Bone marrow (tissue), 2 donors: Measurements from ENCODE around the gene IL6R.
"Not testable (repeated sequence)": the region's sequence is repeated elsewhere in the genome, so short reads cannot be mapped to it uniquely, and the experiment has no call there.

Source experiments
- DNase-seq, 2 donors: peaks; one replicate each; lab custom pipeline; 2025; lab: John Stamatoyannopoulos, UW

Gene IL6R

GRCh38 chr1:154483941-154484803 lies 79.0 kb downstream of the IL6R start:
- no peak for DNase-seq

- peak in 1 of 2 donors; percentile 74 for DNase-seq
Observed at GRCh38 chr1:154485106-154485505, 80.0 kb downstream of the IL6R start.

GRCh38 chr1:154485910-154486496 lies 80.9 kb downstream of the IL6R start:
- no peak for DNase-seq

- DNase-seq = not testable (repeated sequence)
Observed at GRCh38 chr1:154486756-154487155, 81.6 kb downstream of the IL6R start.

- DNase-seq = no peak
Observed at GRCh38 chr1:154488922-154489321, 83.8 kb downstream of the IL6R start.

GRCh38 chr1:154489695-154490274 lies 84.6 kb downstream of the IL6R start:
- DNase-seq = no peak

GRCh38 chr1:154490317-154490716 lies 85.2 kb downstream of the IL6R start:
- DNase-seq = peak in 1 of 2 donors; percentile 8

- DNase-seq = no peak
Observed at GRCh38 chr1:154492115-154492514, 87.0 kb downstream of the IL6R start.

GRCh38 chr1:154493276-154493675 lies 88.1 kb downstream of the IL6R start:
- peak in 1 of 2 donors; percentile 28 for DNase-seq

- no peak for DNase-seq
Observed at GRCh38 chr1:154495496-154496273, 90.5 kb downstream of the IL6R start.

GRCh38 chr1:154496383-154496782 lies 91.2 kb downstream of the IL6R start:
- DNase-seq = no peak

GRCh38 chr1:154497026-154497806 lies 92.1 kb downstream of the IL6R start:
- DNase-seq = peak in 1 of 2 donors; percentile 49

GRCh38 chr1:154499446-154499845 lies 94.3 kb downstream of the IL6R start:
- DNase-seq = no peak

- no peak for DNase-seq
Observed at GRCh38 chr1:154500533-154500932, 95.4 kb downstream of the IL6R start.

- no peak for DNase-seq
Observed at GRCh38 chr1:154501423-154502065, 96.4 kb downstream of the IL6R start.

GRCh38 chr1:154502066-154502743 lies 97.1 kb downstream of the IL6R start, which contains the start of the genes SHE and TDRD10:
Gene SHE (minus strand): TSS chr1:154502412. CDS start chr1:154502026, 386 bp downstream.
Gene TDRD10 (plus strand): TSS chr1:154502219. CDS start chr1:154506904, 4,685 bp downstream.
- DNase-seq = no peak

- DNase-seq = no peak
Observed at GRCh38 chr1:154502744-154503115, 97.6 kb downstream of the IL6R start.

GRCh38 chr1:154503898-154504297 lies 98.8 kb downstream of the IL6R start:
- DNase-seq = no peak

- no peak for DNase-seq
Observed at GRCh38 chr1:154512760-154513159, 107.6 kb downstream of the IL6R start.

GRCh38 chr1:154514066-154514553 lies 109.0 kb downstream of the IL6R start:
- no peak for DNase-seq
